HG03103 (cell line): ENCODE results near the gene POTEH.
"Not testable (repeated sequence)": the region's sequence is repeated elsewhere in the genome, so short reads cannot be mapped to it uniquely, and the experiment has no call there.

ENCODE experiments used
- ATAC-seq: cut with Tn5 transposase; IDR thresholded peaks from one replicate; pipeline ENCODE4 v1.9.1; 2021; ENCODE audit warnings: low read depth; ENCODE audit not compliant: unreplicated experiment

POTEH gene

GRCh38 chr22:15689749-15690125, at the start of gene POTEH:
TSS of gene POTEH (plus strand) at chr22:15690026. CDS start at chr22:15690078, 52 bp downstream.
- not testable (repeated sequence) for ATAC-seq

- ATAC-seq, result not testable (repeated sequence)
Measured at GRCh38 chr22:15642288-15642861, 47.5 kb upstream of the POTEH start.

GRCh38 chr22:15651954-15652353, 37.9 kb upstream of the POTEH start:
- ATAC-seq, result not testable (repeated sequence)

- not testable (repeated sequence) for ATAC-seq
Measured at GRCh38 chr22:15652738-15653137, 37.1 kb upstream of the POTEH start.

GRCh38 chr22:15653241-15653640, 36.6 kb upstream of the POTEH start:
- ATAC-seq, result not testable (repeated sequence)

GRCh38 chr22:15661102-15661501, 28.7 kb upstream of the POTEH start:
- ATAC-seq, result not testable (repeated sequence)

- ATAC-seq, result not testable (repeated sequence)
Measured at GRCh38 chr22:15664682-15665081, 25.1 kb upstream of the POTEH start.

GRCh38 chr22:15665478-15665877, 24.3 kb upstream of the POTEH start:
- ATAC-seq, result not testable (repeated sequence)

GRCh38 chr22:15669430-15669829, 20.4 kb upstream of the POTEH start:
- not testable (repeated sequence) for ATAC-seq

GRCh38 chr22:15679702-15680101, 10.1 kb upstream of the POTEH start:
- ATAC-seq, result not testable (repeated sequence)

- ATAC-seq, result not testable (repeated sequence)
Measured at GRCh38 chr22:15684115-15684514, 5.7 kb upstream of the POTEH start.

GRCh38 chr22:15684695-15685094, 5.1 kb upstream of the POTEH start:
- not testable (repeated sequence) for ATAC-seq

- not testable (repeated sequence) for ATAC-seq
Measured at GRCh38 chr22:15685641-15686040, 4.2 kb upstream of the POTEH start.

GRCh38 chr22:15687086-15687485, 2.7 kb upstream of the POTEH start:
- not testable (repeated sequence) for ATAC-seq

- not testable (repeated sequence) for ATAC-seq
Measured at GRCh38 chr22:15687676-15688075, 2.1 kb upstream of the POTEH start.

- not testable (repeated sequence) for ATAC-seq
Measured at GRCh38 chr22:15688090-15688489, 1.7 kb upstream of the POTEH start.

GRCh38 chr22:15689012-15689748, 646 bp upstream of the POTEH start:
- not testable (repeated sequence) for ATAC-seq

GRCh38 chr22:15713600-15713999, 23.8 kb downstream of the POTEH start:
- ATAC-seq, result not testable (repeated sequence)

GRCh38 chr22:15714125-15714524, 24.3 kb downstream of the POTEH start:
- not testable (repeated sequence) for ATAC-seq

GRCh38 chr22:15721884-15722283, 32.1 kb downstream of the POTEH start:
- not testable (repeated sequence) for ATAC-seq

- ATAC-seq, result not testable (repeated sequence)
Measured at GRCh38 chr22:15729209-15729917, 39.5 kb downstream of the POTEH start.
